ENCODE data around the gene ADCY5. TPM values are rescaled to one million over a fixed set of nuclear protein-coding genes. Genes with fewer than 3 reads are reported as not detected.

Gene ADCY5
- total and polyA plus RNA-seq, 4 donors, result 0.74 to 6.6 (median 2.9) TPM

GRCh38 chr3:123431007-123431657 is 17.8 kb downstream of the ADCY5 start:
- Histone ChIP-seq H3K27ac (ENCODE audit: low read depth in 1 of 2, low read length in 2 of 2) (no peak overlapping the region), H3K4me1 (ENCODE audit: control insufficient read depth in 4 of 4, insufficient read depth in 4 of 4, low read length in 3 of 4) (no peaks in the 10 kb centered on the region)

More at GRCh38 chr3:123431007-123431657, 17.8 kb downstream of the ADCY5 start:
- DNase-seq (ENCODE audit: low spot score), result no peak
- Histone ChIP-seq H3K27me3 (ENCODE audit: control insufficient read depth in 4 of 4, insufficient read depth in 4 of 4, low read length in 3 of 4) (no peaks in the 10 kb centered on the region), H3K9ac (ENCODE audit: low read depth in 1 of 2, low read length in 2 of 2) (no peak overlapping the region), H3K36me3 (ENCODE audit: control insufficient read depth in 4 of 4, insufficient read depth in 3 of 4, low read depth in 1 of 4, low read length in 3 of 4) (no peaks in the 10 kb centered on the region), H3K4me3 (ENCODE audit: low read depth in 1 of 3, low read length in 3 of 3) (no peak overlapping the region), H3K9me3 (ENCODE audit: control insufficient read depth in 4 of 4, low read length in 3 of 4) (no peaks in the 10 kb centered on the region)
- WGBS, result 86% methylated on average over 5 of the region's 5 CpGs
- TF ChIP-seq EGR1 (IDR thresholded peaks at IDR 0.05; ENCODE audit: low read depth in 2 of 2), result no peak
- no peak for TF ChIP-seq SP1 (IDR thresholded peaks at IDR 0.05)
- TF ChIP-seq HNF4G (IDR thresholded peaks at IDR 0.05), result no peak
- no peak for TF ChIP-seq MAX (IDR thresholded peaks at IDR 0.05)
- TF ChIP-seq TAF1 (conservative IDR thresholded peaks at IDR 0.05), result no peak
- no peak for TF ChIP-seq CTCF (IDR thresholded peaks at IDR 0.05; ENCODE audit: low read depth, low read length, missing input control)
- TF ChIP-seq HNF4A (conservative IDR thresholded peaks at IDR 0.05), result no peak
- no peak for TF ChIP-seq NR2F2 (IDR thresholded peaks at IDR 0.05)
- no peak for TF ChIP-seq ZBTB33 (IDR thresholded peaks at IDR 0.05)
- no peak for TF ChIP-seq RXRA (IDR thresholded peaks at IDR 0.05)
- no peak for TF ChIP-seq ATF3 (IDR thresholded peaks at IDR 0.05)
- TF ChIP-seq REST (IDR thresholded peaks at IDR 0.05), result no peak
- no peak for TF ChIP-seq FOXA1 (IDR thresholded peaks at IDR 0.05)
- TF ChIP-seq GABPA (IDR thresholded peaks at IDR 0.05 in 1 of 2, conservative IDR thresholded peaks at IDR 0.05 in 1 of 2), result no peak
- no peak for TF ChIP-seq FOXA2 (IDR thresholded peaks at IDR 0.05)
- no peak for TF ChIP-seq JUND (IDR thresholded peaks at IDR 0.05)

All from liver (tissue), 9 donors.